ENCODE data around the gene FHL2.

DNA sequence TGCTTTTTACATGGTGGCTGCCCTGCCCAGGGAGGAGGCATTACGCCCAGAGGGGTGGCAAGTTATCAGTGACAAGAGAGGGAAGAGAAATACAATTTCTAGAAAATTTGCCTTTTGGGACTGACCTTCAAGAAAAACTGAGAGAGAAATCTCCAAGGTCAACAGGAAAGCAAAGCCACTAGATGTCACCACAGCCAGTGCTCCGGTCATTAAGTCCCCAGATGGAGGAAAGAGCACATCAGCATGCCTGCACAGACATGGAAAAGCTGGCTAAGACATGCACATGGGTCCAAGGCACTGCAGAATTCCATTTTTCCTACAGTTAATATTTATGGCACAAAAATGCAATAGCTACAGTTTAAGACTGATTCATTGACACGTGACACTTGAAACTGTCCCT, 21.0 kb downstream of the FHL2 start:
- no peak for TF ChIP-seq POLR2A (IDR thresholded peaks at IDR 0.05)
- TF ChIP-seq, protein P1, sequence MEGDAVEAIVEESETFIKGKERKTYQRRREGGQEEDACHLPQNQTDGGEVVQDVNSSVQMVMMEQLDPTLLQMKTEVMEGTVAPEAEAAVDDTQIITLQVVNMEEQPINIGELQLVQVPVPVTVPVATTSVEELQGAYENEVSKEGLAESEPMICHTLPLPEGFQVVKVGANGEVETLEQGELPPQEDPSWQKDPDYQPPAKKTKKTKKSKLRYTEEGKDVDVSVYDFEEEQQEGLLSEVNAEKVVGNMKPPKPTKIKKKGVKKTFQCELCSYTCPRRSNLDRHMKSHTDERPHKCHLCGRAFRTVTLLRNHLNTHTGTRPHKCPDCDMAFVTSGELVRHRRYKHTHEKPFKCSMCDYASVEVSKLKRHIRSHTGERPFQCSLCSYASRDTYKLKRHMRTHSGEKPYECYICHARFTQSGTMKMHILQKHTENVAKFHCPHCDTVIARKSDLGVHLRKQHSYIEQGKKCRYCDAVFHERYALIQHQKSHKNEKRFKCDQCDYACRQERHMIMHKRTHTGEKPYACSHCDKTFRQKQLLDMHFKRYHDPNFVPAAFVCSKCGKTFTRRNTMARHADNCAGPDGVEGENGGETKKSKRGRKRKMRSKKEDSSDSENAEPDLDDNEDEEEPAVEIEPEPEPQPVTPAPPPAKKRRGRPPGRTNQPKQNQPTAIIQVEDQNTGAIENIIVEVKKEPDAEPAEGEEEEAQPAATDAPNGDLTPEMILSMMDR (IDR thresholded peaks at IDR 0.05) = peak in 2 of 6 experiments; percentile 22 to 32

Measured in thyroid gland (tissue), 4 donors.